Astrocyte of the cerebellum (primary cell): ENCODE measurements around the gene ZG16.

Experiments
- DNase-seq: peaks from one replicate; pipeline ENCODE4 v3.0.0-alpha.2; 2011; ENCODE audit warnings: low read depth
- H3K4me3 ChIP-seq: 2 replicates; pipeline ENCODE4 v1.5.1; 2011; ENCODE audit warnings: mild to moderate bottlenecking, low read depth, low read length, moderate library complexity
- in situ Hi-C: cut with HindIII; loops from 2 replicates; pipeline ENCODE4 v1.10.0; 2017; ENCODE audit warnings: low sequenced_read_pairs
- TF ChIP-seq, protein P1 (sequence below): IDR thresholded peaks from 2 replicates; pipeline ENCODE4 v1.5.1; 2012; ENCODE audit warnings: low read length, low read depth, moderate library complexity, mild to moderate bottlenecking; ENCODE audit errors: missing control alignments

ZG16 gene

DNA sequence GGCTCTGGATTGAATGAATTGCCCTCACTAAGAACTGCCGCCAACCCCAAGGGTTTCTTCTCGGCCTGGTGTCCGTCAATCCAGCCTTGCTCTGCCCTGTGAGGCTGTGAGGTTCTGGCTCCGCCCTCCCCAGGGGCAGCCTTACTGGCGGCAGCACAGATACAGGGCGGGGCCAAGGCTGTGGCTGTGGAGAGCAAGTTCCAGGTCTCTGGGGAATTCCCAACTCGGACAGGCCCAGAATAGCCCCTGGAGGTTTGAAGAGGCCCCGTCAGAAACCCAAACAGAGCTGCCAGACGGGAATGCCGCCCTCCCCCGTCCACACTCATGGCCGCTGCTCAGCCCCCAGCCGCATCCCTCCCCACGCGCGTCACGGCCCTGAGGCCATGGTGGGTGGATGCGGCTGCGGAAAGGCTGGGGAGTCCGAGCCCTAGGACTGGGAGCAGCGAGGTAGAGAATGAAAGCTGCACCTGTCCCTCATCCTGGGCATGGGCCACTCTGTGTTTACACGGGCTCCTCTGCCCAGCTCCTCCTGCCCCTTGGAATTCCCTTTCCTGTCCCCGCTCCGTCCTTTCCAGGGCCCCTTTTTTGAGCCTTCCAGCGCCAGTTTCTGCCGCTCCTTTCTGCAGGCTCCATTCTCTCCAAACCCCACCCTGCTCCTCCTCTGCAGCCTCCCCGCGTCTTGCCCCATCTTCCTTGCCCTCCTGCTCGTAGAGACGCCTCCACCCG, 33.3 kb downstream of the ZG16 start:
- DNase-seq, result peak; percentile 93
- TF ChIP-seq, protein P1, sequence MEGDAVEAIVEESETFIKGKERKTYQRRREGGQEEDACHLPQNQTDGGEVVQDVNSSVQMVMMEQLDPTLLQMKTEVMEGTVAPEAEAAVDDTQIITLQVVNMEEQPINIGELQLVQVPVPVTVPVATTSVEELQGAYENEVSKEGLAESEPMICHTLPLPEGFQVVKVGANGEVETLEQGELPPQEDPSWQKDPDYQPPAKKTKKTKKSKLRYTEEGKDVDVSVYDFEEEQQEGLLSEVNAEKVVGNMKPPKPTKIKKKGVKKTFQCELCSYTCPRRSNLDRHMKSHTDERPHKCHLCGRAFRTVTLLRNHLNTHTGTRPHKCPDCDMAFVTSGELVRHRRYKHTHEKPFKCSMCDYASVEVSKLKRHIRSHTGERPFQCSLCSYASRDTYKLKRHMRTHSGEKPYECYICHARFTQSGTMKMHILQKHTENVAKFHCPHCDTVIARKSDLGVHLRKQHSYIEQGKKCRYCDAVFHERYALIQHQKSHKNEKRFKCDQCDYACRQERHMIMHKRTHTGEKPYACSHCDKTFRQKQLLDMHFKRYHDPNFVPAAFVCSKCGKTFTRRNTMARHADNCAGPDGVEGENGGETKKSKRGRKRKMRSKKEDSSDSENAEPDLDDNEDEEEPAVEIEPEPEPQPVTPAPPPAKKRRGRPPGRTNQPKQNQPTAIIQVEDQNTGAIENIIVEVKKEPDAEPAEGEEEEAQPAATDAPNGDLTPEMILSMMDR, result no peak
- H3K4me3 ChIP-seq, result peak overlapping the region; percentile 62
- in situ Hi-C loops, result no loop called here

DNA sequence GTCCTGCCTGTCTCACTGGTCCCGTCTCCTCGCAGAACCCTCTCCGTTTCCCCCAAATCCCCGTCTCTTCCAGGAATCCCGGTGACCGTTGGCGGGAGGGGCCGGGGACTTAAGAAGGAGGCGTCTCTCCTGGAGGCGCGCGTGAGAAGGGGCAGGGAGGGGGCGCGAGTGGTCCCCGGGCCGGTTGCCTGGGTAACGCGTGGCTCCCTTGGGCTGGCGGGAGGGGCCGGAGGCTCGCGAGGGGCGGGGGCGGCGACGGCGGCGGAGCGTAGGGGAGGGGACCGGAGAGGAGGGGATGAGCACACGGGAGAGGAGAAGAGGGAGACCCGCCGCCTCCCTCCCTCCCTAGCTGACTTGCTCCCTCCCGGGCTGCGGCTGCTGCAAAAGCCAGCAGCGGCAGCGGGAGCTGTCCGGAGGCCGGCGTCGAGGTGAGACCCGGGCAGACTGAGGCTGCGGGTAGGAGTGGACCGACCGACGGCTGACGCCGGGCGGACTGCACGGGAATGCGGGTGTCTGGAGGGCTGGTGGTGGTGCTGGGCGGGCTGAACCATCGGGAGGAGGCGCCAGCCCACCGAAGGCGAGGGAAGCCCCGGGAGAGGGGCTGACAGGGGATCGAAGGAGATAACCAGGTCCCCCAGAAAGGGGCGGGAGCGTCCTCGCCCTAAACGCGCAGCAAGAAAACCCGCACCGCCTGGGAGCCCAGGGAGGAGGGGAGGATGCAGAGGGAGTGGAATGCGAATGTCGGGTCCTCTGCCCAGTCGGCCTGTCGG, 34.0 kb downstream of the ZG16 start, which contains the start of gene PRRT2:
Gene PRRT2, plus strand, starts transcription at position 298 of the 770 bp plus-strand sequence. CDS start 862 bp downstream, outside the sequence.
- peak within 1 kb of the TSS; percentile 62 for H3K4me3 ChIP-seq
- no peak for DNase-seq
- TF ChIP-seq, protein P1, result no peak
- in situ Hi-C loops, result no loop called here

DNA sequence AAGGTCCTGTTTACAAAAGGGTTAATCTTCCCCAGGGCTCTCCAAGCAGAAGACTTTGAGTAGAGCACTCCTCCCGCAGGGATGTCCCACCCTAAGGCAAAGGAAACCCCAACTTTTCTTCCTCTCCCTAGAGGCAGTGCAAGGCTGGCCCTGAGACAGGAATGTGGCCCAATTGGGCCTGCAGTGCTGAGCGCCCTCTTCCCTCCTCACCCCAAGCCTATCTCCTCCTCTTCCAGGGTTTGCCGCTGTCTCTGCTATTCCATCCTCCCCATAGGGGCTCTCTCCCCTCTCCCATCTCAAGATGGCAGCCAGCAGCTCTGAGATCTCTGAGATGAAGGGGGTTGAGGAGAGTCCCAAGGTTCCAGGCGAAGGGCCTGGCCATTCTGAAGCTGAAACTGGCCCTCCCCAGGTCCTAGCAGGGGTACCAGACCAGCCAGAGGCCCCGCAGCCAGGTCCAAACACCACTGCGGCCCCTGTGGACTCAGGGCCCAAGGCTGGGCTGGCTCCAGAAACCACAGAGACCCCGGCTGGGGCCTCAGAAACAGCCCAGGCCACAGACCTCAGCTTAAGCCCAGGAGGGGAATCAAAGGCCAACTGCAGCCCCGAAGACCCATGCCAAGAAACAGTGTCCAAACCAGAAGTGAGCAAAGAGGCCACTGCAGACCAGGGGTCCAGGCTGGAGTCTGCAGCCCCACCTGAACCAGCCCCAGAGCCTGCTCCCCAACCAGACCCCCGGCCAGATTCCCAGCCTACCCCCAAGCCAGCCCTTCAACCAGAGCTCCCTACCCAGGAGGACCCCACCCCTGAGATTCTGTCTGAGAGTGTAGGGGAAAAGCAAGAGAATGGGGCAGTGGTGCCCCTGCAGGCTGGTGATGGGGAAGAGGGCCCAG, 34.9 kb downstream of the ZG16 start:
- H3K4me3 ChIP-seq, result peak overlapping the region; percentile 62
- in situ Hi-C loops, result no loop called here

DNA sequence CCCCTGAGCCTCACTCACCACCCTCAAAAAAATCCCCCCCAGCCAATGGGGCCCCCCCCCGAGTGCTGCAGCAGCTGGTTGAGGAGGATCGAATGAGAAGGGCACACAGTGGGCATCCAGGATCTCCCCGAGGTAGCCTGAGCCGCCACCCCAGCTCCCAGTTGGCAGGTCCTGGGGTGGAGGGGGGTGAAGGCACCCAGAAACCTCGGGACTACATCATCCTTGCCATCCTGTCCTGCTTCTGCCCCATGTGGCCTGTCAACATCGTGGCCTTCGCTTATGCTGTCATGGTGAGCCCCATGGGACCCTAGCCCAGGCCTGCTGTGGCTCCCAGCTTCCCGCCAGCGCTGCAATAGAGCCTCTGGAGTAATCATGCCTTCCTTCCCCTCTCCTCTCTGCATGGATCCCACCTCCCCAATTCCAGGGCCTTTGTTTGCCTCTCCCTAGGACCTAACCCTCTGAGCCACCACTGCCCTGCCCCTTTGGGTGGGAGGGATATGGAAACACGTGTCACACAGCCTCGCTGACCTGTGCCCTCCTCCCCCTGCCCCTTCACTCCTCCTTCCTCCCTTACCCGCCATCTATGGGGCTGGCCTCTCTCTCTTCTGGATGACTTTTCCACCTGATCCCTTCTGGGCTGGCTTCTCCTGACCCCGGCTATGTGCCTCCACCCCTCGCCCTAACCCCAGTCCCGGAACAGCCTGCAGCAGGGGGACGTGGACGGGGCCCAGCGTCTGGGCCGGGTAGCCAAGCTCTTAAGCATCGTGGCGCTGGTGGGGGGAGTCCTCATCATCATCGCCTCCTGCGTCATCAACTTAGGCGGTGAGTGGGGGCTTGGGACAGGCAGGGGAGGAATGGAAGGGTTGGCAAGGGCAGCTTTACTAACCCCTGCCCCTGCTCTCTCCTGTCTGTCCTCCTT, 35.8 kb downstream of the ZG16 start:
- in situ Hi-C loops, result no loop called here
- H3K4me3 ChIP-seq, result peak overlapping the region; percentile 62
- no peak for DNase-seq
- TF ChIP-seq, protein P1, result no peak

More for the DNA sequence above, 34.9 kb downstream of the ZG16 start:
- DNase-seq, result no peak
- TF ChIP-seq, protein P1, result no peak

DNA sequence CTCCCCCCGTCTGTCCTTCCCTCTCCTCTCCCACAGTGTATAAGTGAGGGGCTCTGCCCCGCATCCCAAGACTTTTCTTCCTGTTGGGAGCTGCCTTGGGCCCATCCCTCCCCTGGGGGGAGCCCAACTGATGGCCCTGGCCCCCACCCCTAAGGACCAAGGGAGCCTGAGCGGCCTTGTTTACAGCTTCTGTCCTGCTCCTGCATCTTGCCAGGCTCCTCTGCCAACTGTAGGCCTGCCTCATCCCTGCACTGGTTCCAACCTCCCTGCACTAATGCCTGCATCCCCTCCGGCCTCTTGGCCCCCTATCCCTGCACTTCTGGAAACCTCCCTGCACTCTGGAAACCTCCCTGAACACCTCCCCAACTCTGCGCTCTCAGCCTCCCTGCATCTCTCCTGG, 36.5 kb downstream of the ZG16 start:
- no peak for DNase-seq
- TF ChIP-seq, protein P1, result no peak
- in situ Hi-C loops, result no loop called here
- no peak overlapping the region for H3K4me3 ChIP-seq
